Measurements from ENCODE around the gene CH25H. TPM values are rescaled to one million over a fixed set of nuclear protein-coding genes. Genes with fewer than 3 reads are reported as not detected.
A peak's percentile ranks its signal among the peaks of the same experiment; 100 is the strongest.

The CH25H gene
- total RNA-seq, 3 donors from 2014 or later, result 0.80 to 1.2 (median 0.84) TPM

DNA sequence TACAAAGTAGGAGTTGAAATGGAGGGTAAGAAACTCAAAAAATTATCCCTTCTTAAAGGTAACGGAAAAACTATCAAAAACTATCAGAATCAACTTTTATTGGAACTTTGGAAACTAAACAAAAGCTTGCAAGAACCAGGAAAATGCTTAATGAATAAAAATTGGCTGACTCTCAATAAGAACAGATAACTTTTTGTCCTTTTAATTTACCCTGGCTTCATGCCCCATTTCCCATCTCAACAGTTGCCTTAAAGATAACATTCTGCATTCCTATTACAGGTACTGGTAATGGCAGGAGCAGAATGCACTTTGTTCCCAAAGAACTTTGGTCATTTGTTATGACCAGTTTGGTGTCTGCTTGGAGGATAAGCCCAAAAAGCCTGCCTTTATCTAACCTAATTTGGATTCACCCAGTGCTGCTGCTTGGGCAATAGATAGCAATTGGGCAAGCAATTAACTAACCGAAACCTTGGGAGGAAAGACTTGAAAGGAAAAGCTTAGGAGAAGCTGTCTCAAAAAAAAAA, 17.8 kb downstream of the CH25H start:
- DNase-seq (no peak), ATAC-seq (no peak)
- intact Hi-C loops (cut with DNase I, micrococcal nuclease), result no loop called here
- TF ChIP-seq, protein P1, sequence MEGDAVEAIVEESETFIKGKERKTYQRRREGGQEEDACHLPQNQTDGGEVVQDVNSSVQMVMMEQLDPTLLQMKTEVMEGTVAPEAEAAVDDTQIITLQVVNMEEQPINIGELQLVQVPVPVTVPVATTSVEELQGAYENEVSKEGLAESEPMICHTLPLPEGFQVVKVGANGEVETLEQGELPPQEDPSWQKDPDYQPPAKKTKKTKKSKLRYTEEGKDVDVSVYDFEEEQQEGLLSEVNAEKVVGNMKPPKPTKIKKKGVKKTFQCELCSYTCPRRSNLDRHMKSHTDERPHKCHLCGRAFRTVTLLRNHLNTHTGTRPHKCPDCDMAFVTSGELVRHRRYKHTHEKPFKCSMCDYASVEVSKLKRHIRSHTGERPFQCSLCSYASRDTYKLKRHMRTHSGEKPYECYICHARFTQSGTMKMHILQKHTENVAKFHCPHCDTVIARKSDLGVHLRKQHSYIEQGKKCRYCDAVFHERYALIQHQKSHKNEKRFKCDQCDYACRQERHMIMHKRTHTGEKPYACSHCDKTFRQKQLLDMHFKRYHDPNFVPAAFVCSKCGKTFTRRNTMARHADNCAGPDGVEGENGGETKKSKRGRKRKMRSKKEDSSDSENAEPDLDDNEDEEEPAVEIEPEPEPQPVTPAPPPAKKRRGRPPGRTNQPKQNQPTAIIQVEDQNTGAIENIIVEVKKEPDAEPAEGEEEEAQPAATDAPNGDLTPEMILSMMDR (IDR thresholded peaks at IDR 0.05), result no peak
- no peaks in the 10 kb centered on the region for H3K9me3 ChIP-seq
- no peaks in the 10 kb centered on the region for H3K36me3 ChIP-seq (ENCODE audit: low read depth)
- H3K4me1 ChIP-seq (ENCODE audit: low read depth), result no peaks in the 10 kb centered on the region
- H3K4me3 ChIP-seq, result no peak overlapping the region

DNA sequence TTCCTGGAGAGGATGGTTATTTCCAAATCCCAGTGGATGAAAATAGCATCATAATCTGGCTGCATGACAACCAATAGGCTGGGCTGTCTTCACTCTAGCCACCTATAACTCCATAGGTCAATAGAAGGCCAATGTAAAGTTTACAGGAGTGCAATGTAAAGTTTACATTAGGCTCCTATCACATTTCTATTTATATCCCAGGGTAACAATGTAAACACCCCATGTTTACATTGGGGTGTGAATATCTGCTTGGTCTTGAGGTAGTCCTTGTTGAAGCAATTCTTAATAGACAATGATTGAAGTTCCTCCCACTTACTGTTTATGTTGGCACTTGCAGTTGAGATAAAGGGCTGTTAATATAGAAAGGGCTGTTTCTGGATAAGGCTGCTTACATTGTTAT, 21.5 kb downstream of the CH25H start:
- intact Hi-C loops (cut with DNase I, micrococcal nuclease), result no loop called here
- no peaks in the 10 kb centered on the region for H3K4me1 ChIP-seq (ENCODE audit: low read depth)
- H3K4me3 ChIP-seq, result no peak overlapping the region
- no peaks in the 10 kb centered on the region for H3K36me3 ChIP-seq (ENCODE audit: low read depth)
- DNase-seq, result no peak
- TF ChIP-seq, protein P1 (IDR thresholded peaks at IDR 0.05), result no peak
- ATAC-seq, result peak; percentile 79
- no peaks in the 10 kb centered on the region for H3K9me3 ChIP-seq

DNA sequence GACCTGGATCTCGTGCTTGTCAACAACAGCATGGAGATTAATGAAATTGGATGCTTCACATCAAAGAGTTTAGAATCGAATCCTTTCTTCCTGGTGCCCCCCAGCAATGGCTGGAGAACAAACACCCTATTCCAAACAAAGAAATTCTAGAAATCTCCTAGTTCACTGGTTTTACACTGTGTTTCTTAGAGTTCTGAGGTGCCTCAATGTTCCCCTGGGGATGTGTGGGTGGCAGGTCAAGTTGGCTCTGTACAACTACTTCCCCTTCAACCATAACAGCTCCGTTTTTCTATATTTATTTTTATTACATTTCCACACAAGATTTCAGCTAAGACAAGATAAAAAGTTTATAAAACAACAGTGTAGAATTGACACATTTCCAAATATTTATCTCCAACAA, 22.5 kb downstream of the CH25H start:
- Histone ChIP-seq H3K4me3 (no peak overlapping the region), H3K9me3 (no peaks in the 10 kb centered on the region), H3K4me1 (ENCODE audit: low read depth) (no peaks in the 10 kb centered on the region), H3K36me3 (ENCODE audit: low read depth) (no peaks in the 10 kb centered on the region)
- ATAC-seq (no peak), DNase-seq (no peak)
- TF ChIP-seq, protein P1 (IDR thresholded peaks at IDR 0.05), result no peak
- intact Hi-C loops (cut with DNase I, micrococcal nuclease), result no loop called here

DNA sequence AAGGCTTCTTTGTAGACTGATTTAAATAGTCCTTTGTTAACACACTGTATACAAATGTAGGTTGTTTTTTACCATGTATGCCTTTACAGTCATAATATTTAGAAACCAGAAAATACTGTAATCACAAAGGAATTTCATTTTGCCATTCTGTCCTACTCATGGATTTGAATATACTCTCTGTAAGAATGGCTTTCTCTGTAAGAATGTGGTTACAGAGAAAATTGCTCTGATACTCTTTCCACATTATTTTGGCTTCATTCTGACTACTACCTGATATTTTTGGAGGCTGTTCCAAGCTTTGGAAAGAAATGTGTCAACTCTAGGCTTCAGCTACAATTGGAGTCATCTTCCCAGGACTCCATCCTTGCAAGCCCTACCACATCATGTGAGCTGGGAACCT, 23.5 kb downstream of the CH25H start:
- ATAC-seq, result no peak

DNA sequence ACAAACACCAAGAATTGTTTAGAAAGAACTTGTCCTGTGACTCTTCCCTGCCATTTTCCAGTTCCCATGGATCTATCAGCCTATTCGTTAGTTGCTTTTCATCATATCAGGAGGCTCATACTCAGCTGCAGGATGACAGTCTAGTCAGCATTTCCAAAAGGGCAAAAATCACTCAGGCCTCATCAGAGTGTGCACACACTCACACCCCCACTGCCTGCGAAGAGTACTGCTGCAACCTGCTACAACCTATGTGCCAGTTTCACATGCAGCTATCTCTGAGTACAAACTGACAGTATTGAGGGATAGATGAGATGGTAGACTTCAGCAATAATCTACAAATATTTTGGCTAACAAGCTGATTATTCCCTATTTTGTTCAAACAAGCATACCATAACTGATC, 24.2 kb downstream of the CH25H start:
- DNase-seq (no peak), ATAC-seq (no peak)
- TF ChIP-seq, protein P1 (IDR thresholded peaks at IDR 0.05), result no peak
- intact Hi-C loops (cut with DNase I, micrococcal nuclease), result no loop called here
- no peaks in the 10 kb centered on the region for H3K4me1 ChIP-seq (ENCODE audit: low read depth)
- H3K36me3 ChIP-seq (ENCODE audit: low read depth), result no peaks in the 10 kb centered on the region
- H3K4me3 ChIP-seq, result no peak overlapping the region
- no peaks in the 10 kb centered on the region for H3K9me3 ChIP-seq

More for the DNA sequence above, 23.5 kb downstream of the CH25H start:
- Histone ChIP-seq H3K4me3 (no peak overlapping the region), H3K36me3 (ENCODE audit: low read depth) (no peaks in the 10 kb centered on the region), H3K9me3 (no peaks in the 10 kb centered on the region), H3K4me1 (ENCODE audit: low read depth) (no peaks in the 10 kb centered on the region)
- TF ChIP-seq, protein P1 (IDR thresholded peaks at IDR 0.05), result no peak
- intact Hi-C loops (cut with DNase I, micrococcal nuclease), result no loop called here
- no peak for DNase-seq

DNA sequence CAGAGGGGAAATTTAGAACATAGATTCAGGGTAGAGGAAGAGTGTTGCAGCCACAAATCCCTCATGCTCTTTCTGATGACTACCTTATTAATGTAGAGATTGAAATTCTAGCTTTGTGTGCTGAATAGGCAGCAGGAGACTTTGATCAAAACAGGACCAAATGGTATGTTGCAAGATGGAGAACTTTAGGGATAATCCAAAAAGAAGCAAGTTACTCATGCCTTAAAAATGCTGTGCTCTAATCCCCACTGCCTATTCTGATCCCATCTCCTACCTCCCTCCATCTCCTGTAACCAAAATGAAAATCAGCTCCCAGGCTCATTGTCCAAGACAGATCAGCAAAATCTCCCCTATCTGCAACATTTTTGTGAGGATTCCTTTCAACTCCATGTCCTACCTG, 31.3 kb downstream of the CH25H start:
- intact Hi-C loops (cut with DNase I, micrococcal nuclease), result no loop called here
- TF ChIP-seq, protein P1 (IDR thresholded peaks at IDR 0.05), result no peak
- Histone ChIP-seq H3K4me3 (no peak overlapping the region), H3K4me1 (ENCODE audit: low read depth) (no peaks in the 10 kb centered on the region), H3K36me3 (ENCODE audit: low read depth) (no peaks in the 10 kb centered on the region), H3K9me3 (no peaks in the 10 kb centered on the region)
- ATAC-seq (no peak), DNase-seq (no peak)
